ENCODE results near the gene TUG1.

Gene TUG1

DNA sequence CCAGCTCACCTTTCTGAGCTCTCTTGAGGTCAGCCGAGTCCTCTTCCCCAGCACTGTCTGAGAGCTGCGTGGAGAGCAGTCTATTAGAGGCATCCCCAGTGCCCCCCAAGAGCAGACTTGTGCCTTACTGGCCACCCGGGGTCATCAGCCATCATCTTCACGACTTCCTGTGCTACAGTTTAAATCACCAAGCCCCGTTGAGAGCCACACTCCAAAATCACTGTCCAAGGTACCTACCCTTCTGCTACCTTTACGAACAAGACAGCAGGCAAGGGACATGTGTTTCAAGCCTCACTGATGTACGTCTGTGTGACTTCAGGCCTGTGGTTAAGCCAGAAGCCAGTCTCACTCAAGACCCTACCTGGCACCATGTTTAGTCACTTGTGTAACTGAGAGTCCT lies 35.6 kb upstream of the TUG1 start:
- Histone ChIP-seq H3K4me1 (ENCODE audit: low read length) (no peaks in the 10 kb centered on the region), H3K27ac (ENCODE audit: low read length) (no peak overlapping the region), H3K79me2 (ENCODE audit: low read length) (no peaks in the 10 kb centered on the region), H4K20me1 (ENCODE audit: insufficient read depth, low read length) (no peaks in the 10 kb centered on the region), H3K9me2 (replicated peaks; ENCODE audit: insufficient read depth, low read length) (no peaks in the 10 kb centered on the region), H3K4me3 (ENCODE audit: low read length) (no peak overlapping the region), H3K9ac (ENCODE audit: low read length) (no peak overlapping the region), H3K4me2 (ENCODE audit: low read depth, low read length) (no peak overlapping the region), H2AFZ (ENCODE audit: low read length) (no peak overlapping the region), H3F3A (ENCODE audit: insufficient read depth, low read length) (no peaks in the 10 kb centered on the region), H3K9me3 (replicated peaks; ENCODE audit: insufficient read depth, low read length) (no peaks in the 10 kb centered on the region), H3K27me3 (replicated peaks; ENCODE audit: insufficient read depth, low read length) (no peaks in the 10 kb centered on the region), H3K36me3 (replicated peaks; ENCODE audit: insufficient read depth, low read length) (no peaks in the 10 kb centered on the region; the same call in 1 of the 2 replicates)
- DNase-seq, result no peak
- TF ChIP-seq EZH2 (optimal IDR thresholded peaks at IDR 0.05; ENCODE audit: low read depth, low read length) (no peak), CTCF (IDR thresholded peaks at IDR 0.05; ENCODE audit: low read length) (no peak), EZH2phosphoT487 (IDR thresholded peaks at IDR 0.05; ENCODE audit: low read length) (no peak)

DNA sequence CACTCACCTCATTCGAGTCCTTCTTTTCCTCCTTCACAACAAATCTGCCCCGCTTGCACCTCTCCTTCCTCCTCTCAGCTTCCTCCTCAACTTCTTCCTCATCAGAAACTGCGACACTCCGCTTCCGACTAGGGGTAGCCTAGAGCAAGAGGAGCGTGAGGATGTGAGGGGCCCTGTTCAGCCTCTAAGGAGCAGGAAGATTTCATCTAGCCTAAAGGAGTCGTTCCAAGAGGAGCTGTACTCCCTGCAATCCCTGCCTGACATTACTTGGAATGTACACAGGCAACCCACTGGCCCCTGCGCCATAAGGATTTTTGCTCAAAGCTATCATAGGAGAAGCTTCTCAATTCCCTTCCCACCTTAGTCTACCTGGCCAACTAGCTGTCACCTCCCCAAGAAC lies 35.0 kb upstream of the TUG1 start:
- no peak for DNase-seq
- no peak overlapping the region for H3K4me2 ChIP-seq (ENCODE audit: low read depth, low read length)
- no peaks in the 10 kb centered on the region for H3K9me3 ChIP-seq (replicated peaks; ENCODE audit: insufficient read depth, low read length)
- no peak overlapping the region for H2AFZ ChIP-seq (ENCODE audit: low read length)
- no peaks in the 10 kb centered on the region; the same call in 1 of the 2 replicates for H3K36me3 ChIP-seq (replicated peaks; ENCODE audit: insufficient read depth, low read length)
- H4K20me1 ChIP-seq (ENCODE audit: insufficient read depth, low read length), result no peaks in the 10 kb centered on the region
- H3K4me1 ChIP-seq (ENCODE audit: low read length), result no peaks in the 10 kb centered on the region
- H3K4me3 ChIP-seq (ENCODE audit: low read length), result no peak overlapping the region
- TF ChIP-seq EZH2phosphoT487 (IDR thresholded peaks at IDR 0.05; ENCODE audit: low read length) (no peak), EZH2 (optimal IDR thresholded peaks at IDR 0.05; ENCODE audit: low read depth, low read length) (no peak), CTCF (IDR thresholded peaks at IDR 0.05; ENCODE audit: low read length) (no peak)
- H3K9me2 ChIP-seq (replicated peaks; ENCODE audit: insufficient read depth, low read length), result no peaks in the 10 kb centered on the region
- no peak overlapping the region for H3K9ac ChIP-seq (ENCODE audit: low read length)
- no peaks in the 10 kb centered on the region for H3F3A ChIP-seq (ENCODE audit: insufficient read depth, low read length)
- no peaks in the 10 kb centered on the region for H3K79me2 ChIP-seq (ENCODE audit: low read length)
- H3K27ac ChIP-seq (ENCODE audit: low read length), result no peak overlapping the region
- H3K27me3 ChIP-seq (replicated peaks; ENCODE audit: insufficient read depth, low read length), result no peaks in the 10 kb centered on the region

- Histone ChIP-seq H2AFZ (ENCODE audit: low read length) (no peak overlapping the region), H3K4me3 (ENCODE audit: low read length) (no peak overlapping the region), H3K4me1 (ENCODE audit: low read length) (no peaks in the 10 kb centered on the region), H3K27me3 (replicated peaks; ENCODE audit: insufficient read depth, low read length) (no peaks in the 10 kb centered on the region), H3K27ac (ENCODE audit: low read length) (no peak overlapping the region), H3K79me2 (ENCODE audit: low read length) (no peaks in the 10 kb centered on the region), H3K9me3 (replicated peaks; ENCODE audit: insufficient read depth, low read length) (no peaks in the 10 kb centered on the region), H3K4me2 (ENCODE audit: low read depth, low read length) (no peak overlapping the region), H3K9ac (ENCODE audit: low read length) (no peak overlapping the region), H3K9me2 (replicated peaks; ENCODE audit: insufficient read depth, low read length) (no peaks in the 10 kb centered on the region), H3F3A (ENCODE audit: insufficient read depth, low read length) (no peaks in the 10 kb centered on the region), H3K36me3 (replicated peaks; ENCODE audit: insufficient read depth, low read length) (no peaks in the 10 kb centered on the region; the same call in 1 of the 2 replicates), H4K20me1 (ENCODE audit: insufficient read depth, low read length) (no peaks in the 10 kb centered on the region)
- no peak for DNase-seq
- no peak for TF ChIP-seq CTCF (IDR thresholded peaks at IDR 0.05; ENCODE audit: low read length)
- TF ChIP-seq EZH2 (optimal IDR thresholded peaks at IDR 0.05; ENCODE audit: low read depth, low read length), result no peak
- TF ChIP-seq EZH2phosphoT487 (IDR thresholded peaks at IDR 0.05; ENCODE audit: low read length), result no peak
These were observed 28.2 kb upstream of the TUG1 start for GRCh38 chr22:30940685-30941362.

Measured in MM.1S (cell line).